Measurements from ENCODE around the gene ASB18.
"Not testable (repeated sequence)": the region's sequence is repeated elsewhere in the genome, so short reads cannot be mapped to it uniquely, and the experiment has no call there.

Gene ASB18, protein sequence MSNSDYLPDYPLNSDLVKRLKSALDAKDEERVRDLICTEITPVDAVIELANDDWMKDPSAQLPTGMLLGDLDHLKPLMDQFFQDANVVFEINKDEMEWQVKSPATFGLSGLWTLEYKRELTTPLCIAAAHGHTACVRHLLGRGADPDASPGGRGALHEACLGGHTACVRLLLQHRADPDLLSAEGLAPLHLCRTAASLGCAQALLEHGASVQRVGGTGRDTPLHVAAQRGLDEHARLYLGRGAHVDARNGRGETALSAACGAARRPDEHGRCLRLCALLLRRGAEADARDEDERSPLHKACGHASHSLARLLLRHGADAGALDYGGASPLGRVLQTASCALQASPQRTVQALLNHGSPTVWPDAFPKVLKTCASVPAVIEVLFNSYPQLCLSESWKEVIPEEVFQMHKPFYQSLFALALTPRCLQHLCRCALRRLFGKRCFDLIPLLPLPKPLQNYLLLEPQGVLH

DNA sequence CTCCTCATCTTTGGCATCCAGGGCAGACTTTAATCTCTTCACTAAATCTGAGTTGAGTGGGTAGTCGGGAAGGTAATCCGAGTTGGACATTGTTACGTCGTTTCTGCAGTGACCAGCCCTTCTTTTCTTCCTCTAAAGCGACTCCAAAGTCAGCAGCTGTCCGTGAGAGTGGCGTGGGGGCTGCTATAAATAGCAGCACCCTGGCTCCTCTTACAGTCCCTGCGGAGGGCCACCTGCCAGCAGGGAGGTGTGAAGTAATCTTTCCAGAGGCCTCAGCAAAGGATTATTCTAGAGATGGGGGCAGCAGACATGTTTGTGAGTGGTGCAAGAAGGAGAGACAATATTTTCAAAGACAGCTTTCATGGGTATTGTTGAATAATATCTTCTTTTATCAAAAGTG is at the start of gene ASB18:
TSS of gene ASB18 (minus strand) at position 151 of the 400 bp plus-strand sequence. CDS start at position 90, 61 bp downstream.
- DNase-seq (ENCODE audit: low spot score): no peak

DNA sequence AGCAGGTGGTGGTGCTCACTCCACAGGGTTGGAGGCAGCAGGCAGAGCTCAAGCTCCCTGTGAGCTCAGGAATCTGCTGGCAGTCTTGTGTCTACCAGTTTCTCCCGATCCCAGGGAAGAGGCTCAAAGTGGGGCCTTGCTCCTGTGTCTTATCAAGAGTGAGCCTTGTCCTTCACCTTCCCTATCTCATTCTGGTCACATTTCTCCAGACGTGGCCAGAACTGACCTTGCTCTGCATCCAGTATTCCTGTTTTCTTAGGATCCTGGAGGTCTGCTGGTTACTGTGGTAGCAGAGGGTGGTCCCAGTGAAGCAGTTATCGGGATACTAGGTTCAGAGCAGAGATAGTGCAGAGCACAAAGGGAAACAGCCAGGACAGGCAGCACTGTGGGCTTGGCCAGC is 47.1 kb upstream of the ASB18 start:
- DNase-seq (ENCODE audit: low spot score): no peak

DNA sequence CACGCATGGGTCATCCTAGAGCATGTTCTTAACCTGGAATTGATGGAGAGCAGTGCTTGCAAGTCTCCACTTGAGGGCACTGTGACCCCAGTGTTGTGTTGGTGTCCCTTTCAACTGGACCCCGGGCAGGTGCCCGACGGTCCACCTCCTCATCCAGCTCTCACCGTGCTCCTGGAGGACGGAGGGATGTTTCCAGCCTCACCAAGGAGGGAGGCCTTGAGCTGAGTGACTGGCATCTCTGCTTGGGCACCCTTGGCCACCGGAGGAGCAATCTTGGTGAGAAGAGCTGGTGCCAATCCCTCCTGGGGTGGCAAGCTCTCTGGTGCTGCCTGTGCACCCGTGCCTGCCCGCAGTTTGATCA is 45.4 kb upstream of the ASB18 start:
- peak; percentile 30 for DNase-seq (ENCODE audit: low spot score)

DNA sequence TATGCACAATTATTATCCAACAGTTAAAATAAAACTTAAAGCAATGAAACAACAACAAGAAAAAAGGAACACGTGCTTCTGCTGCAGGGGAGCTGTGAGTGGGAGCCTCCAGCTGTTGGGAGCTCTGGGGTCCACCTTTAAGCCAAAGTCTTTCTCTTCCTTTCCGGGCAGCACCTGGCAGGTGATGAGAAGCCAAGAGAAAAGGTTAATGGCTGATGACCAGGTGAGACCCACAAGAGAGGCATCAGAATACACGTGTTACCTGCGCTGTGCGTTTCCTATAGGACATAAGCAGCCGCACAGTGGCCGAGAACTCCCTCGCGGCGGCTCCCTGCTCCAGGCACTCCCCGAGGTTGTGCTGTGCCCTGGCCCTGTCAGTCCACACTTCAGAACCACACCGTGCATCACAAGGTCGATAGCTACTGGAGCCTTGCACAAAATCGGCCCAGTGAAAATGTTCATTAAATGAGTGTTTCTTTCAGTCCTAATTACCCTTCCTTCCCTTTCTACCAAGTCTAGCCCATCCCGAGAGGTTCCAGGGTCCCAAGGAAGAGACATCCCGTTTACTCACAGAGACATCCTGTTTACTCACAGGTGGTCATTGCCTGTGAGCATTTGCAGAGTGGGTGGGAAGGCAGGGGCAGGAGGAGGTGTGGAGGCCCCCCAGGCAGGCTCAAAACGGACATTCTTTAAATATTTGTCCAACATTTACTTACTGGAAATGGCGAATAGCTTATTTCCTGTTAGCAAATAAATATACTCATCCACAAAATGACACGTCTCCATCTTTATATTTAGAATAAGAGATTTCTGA is 44.9 kb upstream of the ASB18 start:
- no peak for DNase-seq (ENCODE audit: low spot score)

DNA sequence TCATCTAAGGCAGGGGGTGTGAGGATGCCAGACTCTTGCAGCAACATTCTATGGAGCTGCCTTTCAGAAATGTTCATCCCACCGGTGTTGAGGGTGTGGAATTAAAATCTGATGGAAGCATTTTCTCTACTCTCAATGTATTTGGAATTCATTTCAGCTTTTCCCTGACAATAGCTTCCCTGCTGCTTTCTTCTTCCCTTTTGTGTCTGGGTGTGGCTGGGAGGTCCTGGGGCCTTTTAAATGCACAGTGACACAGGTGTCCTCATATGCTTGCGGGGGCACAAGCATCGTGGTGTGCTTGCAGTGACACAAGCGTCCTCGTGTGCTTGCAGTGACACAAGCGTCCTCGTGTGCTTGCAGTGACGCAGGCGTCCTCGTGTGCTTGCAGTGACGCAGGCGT is 43.4 kb upstream of the ASB18 start:
- no peak for DNase-seq (ENCODE audit: low spot score)

DNA sequence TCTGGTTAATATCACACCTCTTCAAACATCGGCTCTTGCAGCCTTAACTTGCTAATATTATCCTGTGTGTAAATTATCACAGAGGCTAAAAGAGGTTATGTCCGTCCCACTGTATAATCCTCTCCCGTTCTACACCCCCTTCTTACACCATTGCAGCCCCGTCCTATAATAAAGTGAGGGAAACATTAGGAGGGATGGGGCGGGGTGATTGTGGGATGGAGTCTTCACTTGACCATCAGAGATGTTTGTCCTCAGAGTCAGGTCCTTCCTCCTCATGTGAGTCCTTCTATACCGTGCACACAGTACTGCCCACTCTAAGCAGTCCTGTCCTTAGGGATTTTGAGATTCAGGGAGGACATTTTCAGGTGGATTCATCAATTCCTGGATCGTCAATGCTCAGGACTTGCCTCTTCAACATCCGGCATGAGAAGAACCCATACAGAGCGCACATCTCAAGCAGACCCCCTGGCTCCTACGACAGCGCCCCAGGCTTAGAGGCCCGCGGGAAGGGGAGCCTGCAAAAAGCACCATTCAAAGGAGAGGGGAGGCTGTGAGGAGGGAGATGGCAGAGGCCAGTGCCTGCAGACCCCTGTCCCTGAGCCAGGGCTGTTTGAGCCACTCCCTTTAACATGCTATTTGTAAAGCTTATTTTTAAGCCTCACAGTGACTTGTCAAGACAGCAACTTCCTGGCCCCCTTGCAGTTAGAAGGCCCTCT is 42.8 kb upstream of the ASB18 start:
- DNase-seq (ENCODE audit: low spot score): no peak

DNA sequence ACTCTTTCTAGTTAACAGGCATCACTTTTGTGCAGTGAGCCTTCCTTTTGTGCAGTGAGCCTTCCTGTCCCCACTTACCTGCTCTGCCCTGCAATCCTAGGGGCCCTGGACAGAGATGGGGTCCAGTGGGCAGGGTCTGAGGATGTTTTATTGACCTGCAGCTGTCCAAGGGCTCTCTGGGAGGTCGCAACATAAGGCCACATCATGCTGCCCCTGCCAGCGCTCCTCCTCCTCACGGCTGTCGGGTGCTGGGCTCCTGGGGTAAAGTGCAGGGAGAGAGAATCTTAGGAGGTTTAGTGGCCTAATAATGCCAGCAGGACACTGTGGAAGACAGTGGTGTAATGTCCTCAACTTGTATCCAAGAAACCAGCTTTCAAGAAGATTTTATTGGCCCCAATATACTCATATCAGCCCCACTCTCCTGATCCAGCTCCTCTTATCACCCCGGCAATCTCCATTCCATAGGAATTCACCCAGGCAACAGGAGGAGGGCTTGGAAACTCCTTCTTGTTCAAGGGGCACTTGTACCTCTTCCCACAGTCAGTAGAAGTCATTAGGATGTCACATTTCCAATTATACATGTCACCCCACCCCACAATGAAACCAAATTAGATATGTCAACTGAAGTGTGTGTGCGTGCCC is 41.9 kb upstream of the ASB18 start:
- no peak for DNase-seq (ENCODE audit: low spot score)

DNA sequence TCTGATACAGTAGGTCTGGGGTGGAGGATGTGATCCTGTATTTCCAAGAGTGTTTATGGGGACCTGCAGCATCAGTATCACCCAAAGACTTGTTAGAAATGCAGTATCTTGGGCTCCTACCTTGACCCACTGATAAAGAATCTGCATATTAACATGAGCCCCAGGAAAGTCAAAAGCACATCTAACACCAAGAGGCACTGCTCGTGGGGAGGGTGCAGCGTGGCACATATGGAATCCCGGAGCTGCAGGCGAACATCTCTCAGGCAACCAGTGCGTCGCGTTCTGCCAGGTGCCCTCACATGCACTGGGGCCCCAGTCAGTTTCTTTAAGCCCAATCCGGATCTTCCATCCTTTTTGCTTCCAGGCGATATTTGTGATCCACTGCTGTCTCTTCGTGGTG is 41.3 kb upstream of the ASB18 start:
- no peak for DNase-seq (ENCODE audit: low spot score)

DNA sequence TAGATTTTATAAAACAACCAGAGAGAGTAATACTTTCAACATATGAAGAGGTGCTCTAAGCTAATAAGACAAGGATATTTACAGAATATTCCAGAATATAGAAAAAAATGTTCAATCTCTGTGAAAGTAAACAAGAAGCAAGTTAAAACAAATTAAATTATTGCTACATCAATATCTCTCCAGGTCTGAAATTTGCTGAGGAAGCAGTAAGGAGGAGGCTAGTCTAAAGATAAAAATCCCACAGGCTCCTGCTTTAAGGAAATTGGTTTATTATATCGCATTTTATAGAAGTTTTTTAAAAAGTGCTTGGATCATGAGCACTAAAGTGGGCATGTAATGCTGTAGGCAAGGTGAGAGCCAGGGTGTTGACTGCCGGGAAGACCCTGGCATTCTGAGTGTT is 39.7 kb upstream of the ASB18 start:
- DNase-seq (ENCODE audit: low spot score): no peak

DNA sequence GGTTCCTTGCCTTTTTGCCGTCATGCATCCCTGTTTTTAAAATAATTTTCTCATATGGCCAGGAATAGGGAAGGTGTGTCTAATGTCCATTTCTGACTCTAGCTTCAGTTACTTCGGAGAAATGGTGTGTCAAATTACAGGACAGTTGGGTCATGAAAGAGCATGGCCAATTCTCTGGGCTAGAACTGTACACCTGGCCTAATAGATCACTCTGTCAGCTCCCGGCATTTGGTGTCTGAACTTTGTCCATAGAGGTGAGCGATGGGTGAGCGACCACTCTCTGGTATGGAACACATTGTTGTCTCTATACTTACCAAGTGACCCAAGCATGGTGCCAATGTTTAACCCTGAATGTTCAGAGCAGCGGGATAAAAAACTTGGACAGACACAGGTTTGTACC is 38.3 kb upstream of the ASB18 start:
- no peak for DNase-seq (ENCODE audit: low spot score)

DNA sequence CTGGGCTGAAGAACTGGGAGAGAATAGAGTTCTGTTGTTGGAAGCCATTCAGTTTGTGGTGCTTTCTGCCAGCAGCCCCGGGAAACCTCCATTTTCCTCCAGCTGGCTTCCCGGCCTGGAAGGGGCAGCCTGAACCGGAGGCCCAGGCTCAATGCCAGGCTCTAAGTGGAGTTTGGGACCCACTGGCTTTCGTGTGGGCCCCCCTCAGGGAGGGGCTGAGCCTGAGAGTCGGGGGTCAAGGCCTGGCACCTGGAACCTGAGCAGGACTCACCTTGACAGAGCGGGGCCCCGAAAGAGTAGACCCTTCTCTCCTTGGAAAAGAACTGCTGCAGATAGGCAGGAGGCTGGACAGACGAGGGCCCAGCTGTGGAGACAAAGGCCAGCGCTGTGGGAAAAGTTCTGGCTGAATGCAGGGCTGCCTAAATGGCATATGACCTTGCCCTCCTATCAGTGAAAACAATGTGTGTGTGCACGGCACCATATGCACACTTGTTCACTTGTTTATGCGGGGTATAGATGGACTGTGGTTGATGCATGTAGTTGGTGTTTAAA is 34.8 kb upstream of the ASB18 start:
- no peak for DNase-seq (ENCODE audit: low spot score)

DNA sequence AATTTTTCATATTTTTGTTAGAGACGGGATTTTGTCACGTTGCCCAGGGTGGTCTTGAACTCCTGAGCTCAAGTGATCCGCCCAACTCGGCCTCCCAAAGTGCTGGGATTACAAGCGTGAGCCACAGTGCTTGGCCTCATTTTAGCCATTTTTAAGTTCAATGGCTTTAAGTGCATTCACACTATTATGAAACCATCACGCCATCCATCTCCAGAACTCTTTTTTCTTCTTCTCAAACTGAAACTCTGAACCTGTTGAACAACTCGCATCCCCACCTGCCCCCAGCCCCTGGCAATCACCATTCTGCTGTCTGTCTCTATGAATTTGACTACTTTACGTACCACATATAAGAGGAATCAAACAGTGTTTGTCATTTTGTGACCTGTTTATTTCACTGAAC is 31.3 kb upstream of the ASB18 start:
- no peak for DNase-seq (ENCODE audit: low spot score)

DNA sequence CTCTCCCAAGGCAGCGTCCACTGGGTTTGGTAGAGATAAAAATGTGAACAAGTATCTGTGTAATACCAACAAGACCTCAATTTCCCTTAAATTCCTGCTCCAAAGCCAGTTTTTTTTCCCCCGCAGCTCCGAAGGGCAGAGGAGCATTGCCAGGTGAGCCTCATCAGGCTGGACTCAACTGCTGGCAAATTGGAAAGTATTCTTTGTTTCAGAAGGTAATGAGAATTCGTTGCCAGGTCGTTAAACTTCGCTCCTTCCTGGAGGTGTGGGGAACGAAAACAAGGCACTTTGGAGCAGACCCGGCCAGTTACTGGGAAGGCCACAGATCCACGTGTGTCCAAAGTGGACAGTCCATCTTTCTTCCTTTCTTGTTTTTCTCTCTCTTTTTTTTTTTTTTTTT is 30.4 kb upstream of the ASB18 start:
- DNase-seq (ENCODE audit: low spot score): no peak

DNA sequence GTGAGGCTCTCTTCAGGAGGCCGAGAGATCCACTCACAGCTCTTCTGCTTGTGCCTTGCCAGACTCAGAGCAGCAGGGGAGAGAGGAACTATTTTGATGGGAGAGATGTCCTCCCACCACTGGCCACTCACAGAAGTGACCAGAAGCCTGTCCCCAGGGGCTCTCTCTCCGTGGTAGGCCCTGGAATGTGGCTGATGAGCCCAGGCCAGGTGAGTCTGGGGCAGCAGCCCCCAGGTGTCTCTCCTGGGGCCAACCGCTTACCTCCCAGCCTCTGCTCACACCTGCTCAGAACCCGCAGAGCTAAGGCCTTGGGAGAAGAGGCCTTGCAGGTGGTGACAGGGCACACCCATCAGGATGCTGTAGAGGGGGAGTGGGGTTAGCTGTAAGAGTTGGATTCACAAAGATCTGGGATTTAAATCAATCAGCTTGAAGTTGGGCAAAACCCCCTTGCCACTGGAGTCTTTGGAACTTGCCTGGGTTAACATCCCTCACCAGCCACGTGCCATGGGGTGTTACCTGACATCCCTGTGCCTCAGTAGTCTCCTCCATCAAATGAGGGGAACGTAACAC is 29.1 kb upstream of the ASB18 start:
- no peak for DNase-seq (ENCODE audit: low spot score)

DNA sequence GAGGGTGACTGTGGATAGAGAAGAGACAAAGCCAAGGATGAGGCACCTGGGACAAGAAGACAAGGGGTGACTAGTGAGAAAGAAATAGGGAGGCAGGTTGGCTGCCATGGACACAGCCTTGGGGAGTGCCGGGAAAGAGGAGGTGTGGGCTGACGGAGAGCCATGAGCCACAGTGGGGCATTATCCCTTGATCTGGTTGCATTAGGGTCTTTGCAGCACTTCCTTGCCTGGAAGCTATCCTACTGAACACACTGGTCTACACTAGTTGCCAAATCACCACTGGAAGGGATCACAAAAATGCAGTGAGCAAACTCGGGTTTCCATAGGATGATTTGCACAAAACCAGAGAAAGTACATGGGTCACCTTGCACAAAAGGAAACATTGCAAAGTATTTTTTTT is 27.7 kb upstream of the ASB18 start:
- no peak for DNase-seq (ENCODE audit: low spot score)

DNA sequence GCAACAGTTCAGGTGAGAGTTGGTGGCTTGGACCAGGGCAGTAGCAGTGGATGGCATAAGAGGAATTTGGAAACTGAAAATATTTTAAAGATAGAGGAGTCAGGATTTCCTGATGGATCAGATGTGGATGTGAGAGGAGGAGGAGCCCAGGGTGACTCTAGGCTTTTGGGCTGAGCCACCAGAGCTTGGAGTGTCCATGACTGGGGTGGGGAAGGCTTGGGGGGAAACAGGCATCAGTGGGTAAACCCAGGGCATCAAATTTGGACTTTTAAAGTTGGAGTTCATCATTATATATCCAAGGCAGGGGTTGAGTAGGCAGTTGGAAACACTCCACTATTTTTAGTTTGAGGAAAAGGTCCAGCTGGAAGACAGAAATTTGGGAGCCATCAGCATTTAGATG is 27.3 kb upstream of the ASB18 start:
- DNase-seq (ENCODE audit: low spot score): no peak

DNA sequence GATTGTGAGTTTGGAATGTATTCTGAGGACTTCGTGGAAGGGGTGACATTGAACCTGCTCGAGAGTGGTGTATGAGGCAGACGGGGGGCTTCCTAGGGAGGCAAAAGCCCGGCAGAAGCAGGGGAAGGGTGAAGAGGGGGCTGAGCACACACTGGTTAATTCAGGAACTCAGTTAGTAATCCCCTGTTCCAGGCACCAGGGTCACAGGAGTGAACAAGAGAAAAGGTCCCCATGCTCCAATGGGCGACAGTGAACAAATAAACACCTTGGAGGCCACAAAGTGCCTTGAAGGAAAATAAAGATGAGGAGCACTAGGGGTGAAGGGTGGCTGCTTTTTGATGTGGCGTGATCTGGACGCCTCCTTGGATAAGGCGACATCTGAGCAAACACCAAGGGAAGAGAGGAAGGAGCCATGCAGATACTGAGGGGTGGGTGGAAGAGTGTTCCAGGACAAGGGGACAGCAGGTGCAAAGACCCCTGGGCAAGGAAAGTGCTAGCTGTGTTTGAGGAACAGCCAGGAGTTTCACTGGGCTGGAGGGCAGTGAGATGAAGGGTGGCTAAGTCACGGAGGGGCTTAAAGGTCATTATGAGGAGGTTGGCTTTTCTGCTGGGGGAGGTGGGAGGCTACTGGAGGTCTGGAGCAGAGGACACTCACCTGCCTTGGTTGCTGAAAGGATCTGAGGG is 26.7 kb upstream of the ASB18 start:
- no peak for DNase-seq (ENCODE audit: low spot score)

DNA sequence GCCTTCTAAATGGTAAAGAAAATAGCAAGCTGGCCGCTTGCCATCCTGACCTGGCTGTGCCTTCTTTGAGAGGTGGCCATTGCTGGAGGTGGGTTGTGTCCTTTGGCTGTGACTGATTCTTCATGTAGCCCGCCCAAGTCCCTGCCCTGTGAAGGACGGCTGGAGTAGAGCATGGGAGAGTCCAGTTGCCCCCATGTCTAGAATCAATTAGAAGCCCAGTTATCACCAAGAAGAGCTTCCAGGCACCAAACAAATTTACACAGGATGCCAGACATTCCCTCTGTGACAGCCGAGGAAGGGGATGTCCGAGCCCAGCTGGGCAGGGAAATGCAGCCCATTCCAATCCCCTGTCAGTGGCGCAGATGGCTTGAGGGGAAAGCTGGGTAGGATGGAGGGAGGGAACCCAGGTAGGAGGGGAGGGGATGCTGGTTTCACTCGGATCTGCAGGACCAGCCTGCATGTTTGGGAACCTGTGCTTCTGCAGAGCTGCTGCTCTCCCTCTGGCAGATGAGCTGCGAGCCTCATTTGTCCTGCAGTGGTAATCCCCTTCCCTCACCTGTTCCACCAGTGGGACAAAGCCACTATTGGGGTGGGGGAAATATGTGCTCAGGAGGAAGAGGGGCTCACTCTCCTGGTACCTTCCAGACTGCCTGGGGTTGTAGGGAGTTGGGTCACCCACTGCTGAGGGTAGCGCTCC is 25.7 kb upstream of the ASB18 start:
- no peak for DNase-seq (ENCODE audit: low spot score)

DNA sequence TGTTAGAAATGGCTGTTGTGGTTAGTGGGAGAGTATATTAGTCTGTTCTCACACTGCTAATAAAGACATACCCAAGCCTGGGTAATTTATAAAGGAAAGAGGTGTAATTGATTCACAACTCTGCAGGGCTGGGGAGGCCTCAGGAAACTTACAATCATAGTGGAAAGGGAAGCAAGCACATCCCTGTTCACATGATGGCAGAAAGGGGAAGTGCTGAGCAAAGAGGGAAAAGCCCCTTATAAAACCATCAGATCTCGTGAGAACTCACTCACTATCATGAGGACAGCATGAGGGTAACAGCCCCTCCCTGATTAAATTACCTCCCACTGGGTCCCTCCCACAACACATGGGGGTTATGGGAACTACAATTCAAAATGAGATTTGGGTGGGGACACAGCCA is 24.2 kb upstream of the ASB18 start:
- not testable (repeated sequence) for DNase-seq (ENCODE audit: low spot score)

DNA sequence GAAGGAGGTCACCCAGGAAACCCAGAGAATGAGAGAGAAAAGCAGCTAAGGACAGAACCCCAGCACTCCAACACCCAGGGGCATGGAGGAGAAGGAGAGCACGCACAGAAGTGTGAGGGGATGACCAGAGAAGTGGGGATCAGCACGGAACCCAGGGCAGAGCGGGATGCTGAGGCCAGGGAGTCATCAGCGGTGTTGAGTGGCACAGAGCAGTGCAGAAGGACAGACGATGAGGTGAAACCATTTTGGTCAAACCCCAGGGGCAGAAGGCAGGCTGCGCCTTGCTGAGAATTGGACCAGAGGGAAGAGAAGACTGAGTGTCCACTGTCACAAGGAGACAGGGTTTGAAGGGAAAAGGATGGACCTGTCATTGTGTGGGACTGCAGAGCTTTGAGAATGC is 23.4 kb upstream of the ASB18 start:
- DNase-seq (ENCODE audit: low spot score): no peak
